ENCODE measurements around the gene GOLGA6C. TPM values are rescaled to one million over a fixed set of nuclear protein-coding genes. Genes with fewer than 3 reads are reported as not detected.
"Not testable (repeated sequence)": the region's sequence is repeated elsewhere in the genome, so short reads cannot be mapped to it uniquely, and the experiment has no call there.

The GOLGA6C gene
- total RNA-seq, 1 experiment from 2014 or later, result not detected

- not testable (repeated sequence) for H4K5ac ChIP-seq (ENCODE audit: insufficient read length, low read depth, low read length); H2AFZ ChIP-seq (ENCODE audit: low read length); H3K9me3 Mint-ChIP-seq; H2BK120ac ChIP-seq (ENCODE audit: low read depth, low read length, poor library complexity, severe bottlenecking); H3K79me1 ChIP-seq (ENCODE audit: insufficient read depth, low read depth, low read length, poor library complexity, severe bottlenecking); H4K91ac ChIP-seq (ENCODE audit: insufficient read length, low read depth, low read length); H3K9me3 ChIP-seq (ENCODE audit: control insufficient read depth, low read depth, low read length); H3K56ac ChIP-seq (ENCODE audit: insufficient read length, low read depth, low read length); H3K23ac ChIP-seq (ENCODE audit: insufficient read length, low read depth, low read length); H3K14ac ChIP-seq (ENCODE audit: insufficient read depth, low read length); H3K36me3 Mint-ChIP-seq (ENCODE audit: insufficient read depth in 1 of 3, low read depth in 3 of 3); H3K4me2 ChIP-seq (ENCODE audit: insufficient read depth, insufficient read length, low read length); H3K79me2 ChIP-seq (ENCODE audit: insufficient read depth, low read length); H2BK5ac ChIP-seq (ENCODE audit: insufficient read length, low read length); H2BK20ac ChIP-seq (ENCODE audit: low read depth, low read length, poor library complexity, severe bottlenecking); H3K23me2 ChIP-seq (ENCODE audit: insufficient read length, low read depth, low read length, poor library complexity, severe bottlenecking); H3K4ac ChIP-seq (ENCODE audit: low read depth, low read length); H3K18ac ChIP-seq (ENCODE audit: insufficient read length, low read depth, low read length); H3T11ph ChIP-seq (ENCODE audit: low read length); H3K27me3 Mint-ChIP-seq (ENCODE audit: low read depth); H3K9ac ChIP-seq (ENCODE audit: extremely low read depth, insufficient read length, low read length); H3K4me1 ChIP-seq (ENCODE audit: insufficient read depth, low read length); H3K27me3 ChIP-seq (ENCODE audit: insufficient read depth, low read length); H2BK12ac ChIP-seq (ENCODE audit: insufficient read length, low read depth, low read length); H4K8ac ChIP-seq (replicated peaks; ENCODE audit: insufficient read length, low read depth, low read length); H3K27ac ChIP-seq (ENCODE audit: insufficient read length, low read depth, low read length); H2BK15ac ChIP-seq (ENCODE audit: low read depth, low read length); H2AK5ac ChIP-seq (ENCODE audit: insufficient read length, low read length); H4K20me1 ChIP-seq (ENCODE audit: control insufficient read depth, insufficient read depth, insufficient read length)
- TF ChIP-seq, protein P1, sequence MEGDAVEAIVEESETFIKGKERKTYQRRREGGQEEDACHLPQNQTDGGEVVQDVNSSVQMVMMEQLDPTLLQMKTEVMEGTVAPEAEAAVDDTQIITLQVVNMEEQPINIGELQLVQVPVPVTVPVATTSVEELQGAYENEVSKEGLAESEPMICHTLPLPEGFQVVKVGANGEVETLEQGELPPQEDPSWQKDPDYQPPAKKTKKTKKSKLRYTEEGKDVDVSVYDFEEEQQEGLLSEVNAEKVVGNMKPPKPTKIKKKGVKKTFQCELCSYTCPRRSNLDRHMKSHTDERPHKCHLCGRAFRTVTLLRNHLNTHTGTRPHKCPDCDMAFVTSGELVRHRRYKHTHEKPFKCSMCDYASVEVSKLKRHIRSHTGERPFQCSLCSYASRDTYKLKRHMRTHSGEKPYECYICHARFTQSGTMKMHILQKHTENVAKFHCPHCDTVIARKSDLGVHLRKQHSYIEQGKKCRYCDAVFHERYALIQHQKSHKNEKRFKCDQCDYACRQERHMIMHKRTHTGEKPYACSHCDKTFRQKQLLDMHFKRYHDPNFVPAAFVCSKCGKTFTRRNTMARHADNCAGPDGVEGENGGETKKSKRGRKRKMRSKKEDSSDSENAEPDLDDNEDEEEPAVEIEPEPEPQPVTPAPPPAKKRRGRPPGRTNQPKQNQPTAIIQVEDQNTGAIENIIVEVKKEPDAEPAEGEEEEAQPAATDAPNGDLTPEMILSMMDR (conservative IDR thresholded peaks at IDR 0.05), result peak; percentile 79
- no CpG with 5 or more reads among the region's 5 CpGs for WGBS (ENCODE audit: extremely low coverage, insufficient read length, low lambda C conversion rate)
- Mint-ChIP-seq H3K27ac (peak overlapping the region in 2 of 3 experiments; percentile 68 to 83; a peak in 3 of 7 replicates), H3K4me1 (peaks cover 7 to 11% of the 10 kb centered on the region in 2 experiments), H3K4me3 (0 out of 5 replicates have a peak overlapping the region, but pooled peaks of 1 of the 2 experiments have one; percentile 41)
- DNase-seq, result peak; percentile 62
Observed at GRCh38 chr15:75274509-75275107, 16.5 kb downstream of the GOLGA6C start.

- H3K4ac ChIP-seq (ENCODE audit: low read depth, low read length); H4K20me1 ChIP-seq (ENCODE audit: control insufficient read depth, insufficient read depth, insufficient read length); H2BK15ac ChIP-seq (ENCODE audit: low read depth, low read length); H3K4me2 ChIP-seq (ENCODE audit: insufficient read depth, insufficient read length, low read length); H2BK20ac ChIP-seq (ENCODE audit: low read depth, low read length, poor library complexity, severe bottlenecking); H3K27ac ChIP-seq (ENCODE audit: insufficient read length, low read depth, low read length); H3K23me2 ChIP-seq (ENCODE audit: insufficient read length, low read depth, low read length, poor library complexity, severe bottlenecking); H4K91ac ChIP-seq (ENCODE audit: insufficient read length, low read depth, low read length); H2BK12ac ChIP-seq (ENCODE audit: insufficient read length, low read depth, low read length); H3K23ac ChIP-seq (ENCODE audit: insufficient read length, low read depth, low read length); H4K5ac ChIP-seq (ENCODE audit: insufficient read length, low read depth, low read length); H2BK5ac ChIP-seq (ENCODE audit: insufficient read length, low read length); H3K56ac ChIP-seq (ENCODE audit: insufficient read length, low read depth, low read length); H3K9me3 ChIP-seq (ENCODE audit: control insufficient read depth, low read depth, low read length); H3K27me3 ChIP-seq (ENCODE audit: insufficient read depth, low read length); H3K4me1 ChIP-seq (ENCODE audit: insufficient read depth, low read length); H3K79me1 ChIP-seq (ENCODE audit: insufficient read depth, low read depth, low read length, poor library complexity, severe bottlenecking); H3K4me3 Mint-ChIP-seq; H3K79me2 ChIP-seq (ENCODE audit: insufficient read depth, low read length); H4K8ac ChIP-seq (replicated peaks; ENCODE audit: insufficient read length, low read depth, low read length); H3K9ac ChIP-seq (ENCODE audit: extremely low read depth, insufficient read length, low read length); H3K27ac Mint-ChIP-seq; H2BK120ac ChIP-seq (ENCODE audit: low read depth, low read length, poor library complexity, severe bottlenecking); H3K36me3 Mint-ChIP-seq (ENCODE audit: insufficient read depth in 1 of 3, low read depth in 3 of 3); H2AK5ac ChIP-seq (ENCODE audit: insufficient read length, low read length); H3K18ac ChIP-seq (ENCODE audit: insufficient read length, low read depth, low read length); H3K14ac ChIP-seq (ENCODE audit: insufficient read depth, low read length); H3K4me1 Mint-ChIP-seq; H3K27me3 Mint-ChIP-seq (ENCODE audit: low read depth); H2AFZ ChIP-seq (ENCODE audit: low read length); H3T11ph ChIP-seq (ENCODE audit: low read length); H3K9me3 Mint-ChIP-seq: not testable (repeated sequence)
- peak; percentile 20 for DNase-seq
- no CpG with 5 or more reads among the region's 3 CpGs for WGBS (ENCODE audit: extremely low coverage, insufficient read length, low lambda C conversion rate)
Observed at GRCh38 chr15:75275617-75276016, 17.5 kb downstream of the GOLGA6C start.

Data from H9 (cell line).